ENCODE results near the gene BLTP3A.

DNA sequence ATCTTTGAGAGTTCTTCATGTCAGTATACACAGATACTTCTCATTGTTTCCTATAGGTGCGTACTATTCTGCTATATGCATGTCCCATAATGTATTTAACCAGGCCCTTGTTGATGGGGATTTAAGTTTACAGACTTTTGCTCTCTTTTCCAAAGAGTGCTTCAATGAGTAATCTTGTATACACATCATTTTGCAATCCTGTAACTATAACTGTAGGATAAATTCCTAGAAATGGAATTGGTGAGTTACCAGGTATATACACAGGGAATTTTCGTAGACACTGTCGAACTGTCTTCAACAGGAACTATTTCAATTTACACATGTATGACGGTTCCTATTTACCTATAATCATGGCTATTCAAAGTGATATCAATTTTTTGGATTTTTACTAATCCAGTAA is 49.8 kb upstream of the BLTP3A start:
- TF ChIP-seq XBP1 (CRISPR knock-in tag; IDR thresholded peaks at IDR 0.05) (no peak), POLR2A (IDR thresholded peaks at IDR 0.05; ENCODE audit: insufficient read depth in 1 of 2, low read depth in 2 of 2, low read length in 2 of 2) (no peak), ZNF432 (CRISPR knock-in tag; IDR thresholded peaks at IDR 0.05; ENCODE audit: borderline replicate concordance) (no peak), ZNF670 (CRISPR knock-in tag; IDR thresholded peaks at IDR 0.05; ENCODE audit: borderline replicate concordance) (no peak), KDM1A (CRISPR knock-in tag; IDR thresholded peaks at IDR 0.05) (no peak), ZSCAN9 (CRISPR knock-in tag; IDR thresholded peaks at IDR 0.05; ENCODE audit: borderline replicate concordance) (no peak), TRAFD1 (CRISPR knock-in tag; IDR thresholded peaks at IDR 0.05; ENCODE audit: borderline replicate concordance) (no peak), RARG (CRISPR knock-in tag; IDR thresholded peaks at IDR 0.05; ENCODE audit: low read depth) (no peak), RAD21 (CRISPR knock-in tag; IDR thresholded peaks at IDR 0.05) (no peak), ZKSCAN1 (IDR thresholded peaks at IDR 0.05; ENCODE audit: low read length) (no peak), ZNF512 (CRISPR knock-in tag; IDR thresholded peaks at IDR 0.05) (no peak)
- TF ChIP-seq, protein P1, sequence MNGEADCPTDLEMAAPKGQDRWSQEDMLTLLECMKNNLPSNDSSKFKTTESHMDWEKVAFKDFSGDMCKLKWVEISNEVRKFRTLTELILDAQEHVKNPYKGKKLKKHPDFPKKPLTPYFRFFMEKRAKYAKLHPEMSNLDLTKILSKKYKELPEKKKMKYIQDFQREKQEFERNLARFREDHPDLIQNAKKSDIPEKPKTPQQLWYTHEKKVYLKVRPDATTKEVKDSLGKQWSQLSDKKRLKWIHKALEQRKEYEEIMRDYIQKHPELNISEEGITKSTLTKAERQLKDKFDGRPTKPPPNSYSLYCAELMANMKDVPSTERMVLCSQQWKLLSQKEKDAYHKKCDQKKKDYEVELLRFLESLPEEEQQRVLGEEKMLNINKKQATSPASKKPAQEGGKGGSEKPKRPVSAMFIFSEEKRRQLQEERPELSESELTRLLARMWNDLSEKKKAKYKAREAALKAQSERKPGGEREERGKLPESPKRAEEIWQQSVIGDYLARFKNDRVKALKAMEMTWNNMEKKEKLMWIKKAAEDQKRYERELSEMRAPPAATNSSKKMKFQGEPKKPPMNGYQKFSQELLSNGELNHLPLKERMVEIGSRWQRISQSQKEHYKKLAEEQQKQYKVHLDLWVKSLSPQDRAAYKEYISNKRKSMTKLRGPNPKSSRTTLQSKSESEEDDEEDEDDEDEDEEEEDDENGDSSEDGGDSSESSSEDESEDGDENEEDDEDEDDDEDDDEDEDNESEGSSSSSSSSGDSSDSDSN (CRISPR knock-in tag; IDR thresholded peaks at IDR 0.05): no peak

All from HepG2 (cell line).